Sigmoid colon (tissue), 3 donors: ENCODE data around the gene ECT2L.

Experiments used
- POLR2A ChIP-seq, 2 donors: fragments of 450-650 bp; IDR thresholded peaks; one replicate each; pipeline ENCODE4 v1.6.1; 2016; ENCODE audit warnings: antibody characterized with exemption in 2 of 2, mild to moderate bottlenecking in 2 of 2, moderate library complexity in 2 of 2
- TF ChIP-seq, protein P1 (sequence below), 4 experiments: fragments of 450-650 bp in 3 of 4; fragments of 200-600 bp in 1 of 4; IDR thresholded peaks; one replicate each; pipeline ENCODE4 v1.5.1; 2016 to 2019; ENCODE audit warnings: antibody characterized with exemption in 4 of 4, mild to moderate bottlenecking in 3 of 4, moderate library complexity in 2 of 4

GRCh38 chr6:138931660-138932059 is 135.8 kb downstream of the ECT2L start:
- no peak for TF ChIP-seq POLR2A (IDR thresholded peaks at IDR 0.05)
- TF ChIP-seq, protein P1, sequence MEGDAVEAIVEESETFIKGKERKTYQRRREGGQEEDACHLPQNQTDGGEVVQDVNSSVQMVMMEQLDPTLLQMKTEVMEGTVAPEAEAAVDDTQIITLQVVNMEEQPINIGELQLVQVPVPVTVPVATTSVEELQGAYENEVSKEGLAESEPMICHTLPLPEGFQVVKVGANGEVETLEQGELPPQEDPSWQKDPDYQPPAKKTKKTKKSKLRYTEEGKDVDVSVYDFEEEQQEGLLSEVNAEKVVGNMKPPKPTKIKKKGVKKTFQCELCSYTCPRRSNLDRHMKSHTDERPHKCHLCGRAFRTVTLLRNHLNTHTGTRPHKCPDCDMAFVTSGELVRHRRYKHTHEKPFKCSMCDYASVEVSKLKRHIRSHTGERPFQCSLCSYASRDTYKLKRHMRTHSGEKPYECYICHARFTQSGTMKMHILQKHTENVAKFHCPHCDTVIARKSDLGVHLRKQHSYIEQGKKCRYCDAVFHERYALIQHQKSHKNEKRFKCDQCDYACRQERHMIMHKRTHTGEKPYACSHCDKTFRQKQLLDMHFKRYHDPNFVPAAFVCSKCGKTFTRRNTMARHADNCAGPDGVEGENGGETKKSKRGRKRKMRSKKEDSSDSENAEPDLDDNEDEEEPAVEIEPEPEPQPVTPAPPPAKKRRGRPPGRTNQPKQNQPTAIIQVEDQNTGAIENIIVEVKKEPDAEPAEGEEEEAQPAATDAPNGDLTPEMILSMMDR (IDR thresholded peaks at IDR 0.05), result no peak
